DND-41 (cell line): Measurements from ENCODE around the gene B4GALT6.
"Not testable (repeated sequence)": the region's sequence is repeated elsewhere in the genome, so short reads cannot be mapped to it uniquely, and the experiment has no call there.

Experiments
- ATAC-seq: fragments of 200-7000 bp; cut with Tn5 transposase; 3 replicates; pipeline ENCODE4 v1.9.1; 2021; ENCODE audit warnings: low read depth; ENCODE audit not compliant: insufficient read depth
- DNase-seq: peaks from one replicate; pipeline ENCODE4 v3.0.0-alpha.2; 2020
- H2AFZ ChIP-seq: 2 replicates; pipeline ENCODE4 v1.6.0; 2012; ENCODE audit warnings: low read depth, low read length
- H3K27ac ChIP-seq: 2 replicates; pipeline ENCODE4 v1.5.1; 2012; ENCODE audit warnings: low read length, inconsistent platforms
- H3K27me3 ChIP-seq: fragments of 200-600 bp; sonication (generic); 2 replicates; pipeline ENCODE4 v1.6.0; 2012; ENCODE audit warnings: low read length, mild to moderate bottlenecking, inconsistent platforms; ENCODE audit not compliant: insufficient read depth, poor library complexity
- H3K36me3 ChIP-seq: 2 replicates; pipeline ENCODE4 v1.5.1; 2012; ENCODE audit warnings: low read length, inconsistent platforms; ENCODE audit not compliant: insufficient read depth
- H3K4me1 ChIP-seq: 2 replicates; pipeline ENCODE4 v1.5.1; 2012; ENCODE audit warnings: mild to moderate bottlenecking, low read length; ENCODE audit not compliant: insufficient read depth
- H3K4me2 ChIP-seq: 2 replicates; pipeline ENCODE4 v1.6.0; 2012; ENCODE audit warnings: mild to moderate bottlenecking, moderate library complexity, low read length, inconsistent platforms; ENCODE audit not compliant: insufficient read depth
- H3K4me3 ChIP-seq, 2 experiments: fragments of 200-600 bp in 1 of 2; shearing (Covaris generic) in 1 of 2; 2 replicates each; pipeline ENCODE4 v1.5.1; 2012 to 2016; ENCODE audit warnings: inconsistent platforms in 2 of 2, low read length in 2 of 2, mild to moderate bottlenecking in 2 of 2, low read depth in 1 of 2, moderate library complexity in 1 of 2
- H3K79me2 ChIP-seq: 2 replicates; pipeline ENCODE4 v1.6.0; 2012; ENCODE audit warnings: low read length, inconsistent platforms; ENCODE audit not compliant: insufficient read depth
- H3K9ac ChIP-seq: 2 replicates; pipeline ENCODE4 v1.6.0; 2012; ENCODE audit warnings: low read depth, mild to moderate bottlenecking, inconsistent platforms, low read length, moderate library complexity
- H3K9me3 ChIP-seq: 2 replicates; pipeline ENCODE4 v1.5.1; 2012; ENCODE audit warnings: low read length, moderate library complexity, mild to moderate bottlenecking, inconsistent platforms; ENCODE audit not compliant: insufficient read depth, severe bottlenecking
- H4K20me1 ChIP-seq: 2 replicates; pipeline ENCODE4 v1.6.0; 2012; ENCODE audit warnings: low read length; ENCODE audit not compliant: insufficient read depth
- CTCF ChIP-seq: IDR thresholded peaks from 2 replicates; pipeline ENCODE4 v1.5.1; 2012; ENCODE audit warnings: borderline replicate concordance, low read length, moderate library complexity, mild to moderate bottlenecking; ENCODE audit not compliant: poor library complexity, severe bottlenecking; ENCODE audit errors: extremely low read depth
- EZH2 ChIP-seq: IDR thresholded peaks from 3 replicates; pipeline ENCODE4 v1.6.1; 2012; ENCODE audit warnings: borderline replicate concordance, low read depth, mild to moderate bottlenecking, moderate library complexity, low read length, inconsistent platforms; ENCODE audit not compliant: severe bottlenecking

Gene B4GALT6

GRCh38 chr18:31684279-31685096 lies at the start of gene B4GALT6:
Gene B4GALT6, minus strand, starts transcription at chr18:31684581. Its CDS starts 155 bp downstream, at chr18:31684426.
- H2AFZ ChIP-seq = peak within 1 kb of the TSS; percentile 94
- peak within 1 kb of the TSS; percentile 69 for H3K9ac ChIP-seq
- peak within 1 kb of the TSS; percentile 68 for H3K27ac ChIP-seq
- peak within 1 kb of the TSS; percentile 64 to 83; a peak in 3 of 4 replicates for H3K4me3 ChIP-seq
- TF ChIP-seq EZH2 (no peak), CTCF (no peak)
- H3K36me3 ChIP-seq = no peaks in the 10 kb centered on the region
- peak; percentile 69 for DNase-seq
- no peaks in the 10 kb centered on the region for H3K27me3 ChIP-seq
- no peaks in the 10 kb centered on the region for H3K9me3 ChIP-seq
- H3K4me1 ChIP-seq = peaks cover 71% of the 10 kb centered on the region
- ATAC-seq = peak; percentile 54
- peaks cover 15% of the 10 kb centered on the region; the same call in 1 of the 2 replicates for H4K20me1 ChIP-seq
- H3K79me2 ChIP-seq = peaks cover 52% of the 10 kb centered on the region
- peak within 1 kb of the TSS; percentile 98 for H3K4me2 ChIP-seq

DNA sequence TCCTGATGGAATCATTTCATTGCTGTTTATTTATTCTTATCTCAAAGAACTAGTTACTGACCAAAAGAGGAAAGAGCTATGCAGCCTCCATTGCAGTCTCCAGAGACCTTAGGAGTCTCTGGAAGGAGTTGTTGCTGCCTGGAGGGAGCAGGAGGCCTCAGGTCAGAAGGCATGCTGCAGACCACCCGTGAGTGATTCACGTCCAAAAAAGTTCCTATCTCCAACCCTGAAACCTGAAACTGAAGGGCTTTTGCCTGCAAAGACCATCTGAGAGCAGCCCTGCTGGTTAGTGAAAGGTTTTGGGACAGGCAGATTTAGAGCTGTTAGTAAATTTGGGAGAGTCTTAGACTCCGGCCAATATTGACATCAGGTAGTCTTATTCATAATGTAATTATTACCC lies 47.2 kb upstream of the B4GALT6 start:
- Histone ChIP-seq H3K27ac (no peak overlapping the region), H2AFZ (no peak overlapping the region), H3K27me3 (peaks cover 7% of the 10 kb centered on the region), H3K9ac (no peak overlapping the region), H3K4me3 (no peak overlapping the region), H3K36me3 (no peaks in the 10 kb centered on the region), H3K4me1 (no peaks in the 10 kb centered on the region), H4K20me1 (no peaks in the 10 kb centered on the region), H3K9me3 (no peaks in the 10 kb centered on the region), H3K4me2 (no peak overlapping the region), H3K79me2 (no peaks in the 10 kb centered on the region)
- no peak for DNase-seq
- TF ChIP-seq CTCF = no peak
- TF ChIP-seq EZH2 = no peak
- ATAC-seq = no peak

GRCh38 chr18:31729196-31729595 lies 44.8 kb upstream of the B4GALT6 start:
- not testable (repeated sequence) for H3K79me2 ChIP-seq, DNase-seq
- H3K27me3 ChIP-seq = peaks cover 21% of the 10 kb centered on the region

DNA sequence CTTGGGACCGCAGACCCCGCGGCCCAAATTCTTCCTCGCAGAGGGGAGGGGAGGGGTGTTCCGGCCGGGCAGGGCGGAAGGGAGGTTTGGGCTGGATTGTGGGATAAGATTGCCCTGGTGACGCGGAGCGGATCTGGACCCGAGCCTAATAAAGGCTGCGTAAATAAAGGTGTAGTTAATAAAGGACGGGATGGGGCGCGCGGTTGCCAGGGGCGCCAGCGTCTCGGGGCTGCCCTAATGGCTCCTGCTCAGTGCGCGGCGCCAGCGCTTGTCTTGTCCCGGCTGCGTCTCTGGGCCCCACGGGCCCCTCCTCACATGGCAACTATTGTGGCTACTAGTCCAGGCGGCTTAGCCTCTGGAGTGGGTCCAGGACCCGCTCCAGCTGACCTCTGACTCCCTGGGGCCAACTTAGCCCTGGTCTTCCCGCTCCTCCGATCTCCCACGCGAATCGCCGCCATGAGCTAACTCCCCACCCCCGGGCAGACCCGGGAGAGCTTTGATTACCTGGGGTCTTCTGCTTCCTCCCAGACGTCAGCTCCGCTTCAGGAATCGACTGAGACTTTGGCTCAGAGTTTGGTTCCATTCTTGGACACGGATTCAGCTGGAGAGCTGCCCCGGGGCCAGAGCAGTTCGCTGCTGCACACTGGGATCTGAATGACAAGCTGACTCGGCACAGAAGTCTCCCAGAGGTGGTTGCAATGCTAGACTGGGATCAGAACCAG lies 39.8 kb upstream of the B4GALT6 start:
- H3K4me3 ChIP-seq = no peak overlapping the region
- H3K4me2 ChIP-seq = no peak overlapping the region
- H3K27ac ChIP-seq = no peak overlapping the region
- H4K20me1 ChIP-seq = no peaks in the 10 kb centered on the region
- H2AFZ ChIP-seq = no peak overlapping the region
- TF ChIP-seq CTCF = no peak
- H3K79me2 ChIP-seq = no peaks in the 10 kb centered on the region
- H3K9ac ChIP-seq = no peak overlapping the region
- H3K4me1 ChIP-seq = no peaks in the 10 kb centered on the region
- H3K9me3 ChIP-seq = peaks cover 5% of the 10 kb centered on the region
- no peaks in the 10 kb centered on the region for H3K36me3 ChIP-seq
- ATAC-seq (no peak), DNase-seq (no peak)
- peaks cover 20% of the 10 kb centered on the region for H3K27me3 ChIP-seq

More at GRCh38 chr18:31729196-31729595, 44.8 kb upstream of the B4GALT6 start:
- not testable (repeated sequence) for H3K27ac ChIP-seq, H3K9ac ChIP-seq, ATAC-seq, H2AFZ ChIP-seq, H3K9me3 ChIP-seq, H3K4me3 ChIP-seq, H4K20me1 ChIP-seq, H3K4me1 ChIP-seq, H3K36me3 ChIP-seq, H3K4me2 ChIP-seq
